Measurements from ENCODE around the gene CA10. TPM values are rescaled to one million over a fixed set of nuclear protein-coding genes. Genes with fewer than 3 reads are reported as not detected.

CA10 gene
- total and polyA plus RNA-seq, 2 of the 4 experiments (the other 2 are of a cell fraction), result not detected

DNA sequence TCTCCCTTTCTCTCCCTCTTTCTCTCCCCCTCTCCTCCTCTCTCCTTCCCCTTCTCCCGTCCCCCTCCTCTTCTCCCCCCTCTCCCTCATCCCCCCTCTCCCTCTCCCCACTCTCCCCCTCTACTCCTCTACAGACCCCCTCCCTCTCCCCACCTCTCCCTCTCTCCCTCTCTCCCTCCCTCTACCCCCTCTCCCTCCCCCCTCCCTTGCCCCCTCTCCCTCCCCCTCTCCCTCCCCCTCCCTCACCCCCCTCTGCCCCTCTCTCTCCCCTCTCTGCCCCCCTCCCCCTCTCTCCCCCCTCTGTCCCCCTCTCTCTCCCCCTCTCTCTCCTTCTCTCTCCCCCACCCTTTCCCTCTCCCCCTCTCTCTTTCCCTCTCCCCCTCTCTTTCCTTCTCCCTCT, 545.3 kb downstream of the CA10 start:
- TF ChIP-seq FOS (IDR thresholded peaks at IDR 0.05; ENCODE audit: low read depth, low read length) (no peak), RCOR1 (IDR thresholded peaks at IDR 0.05; ENCODE audit: insufficient replicate concordance, low read length) (no peak), RFX5 (IDR thresholded peaks at IDR 0.05; ENCODE audit: low read depth, low read length) (no peak), POLR2A (IDR thresholded peaks at IDR 0.05; ENCODE audit: low read depth, low read length) (no peak), MAFK (IDR thresholded peaks at IDR 0.05; ENCODE audit: low read depth, low read length) (no peak), CHD1 (IDR thresholded peaks at IDR 0.05; ENCODE audit: low read depth, low read length) (no peak), NFE2L2 (IDR thresholded peaks at IDR 0.05; ENCODE audit: low read depth, low read length) (no peak), MXI1 (IDR thresholded peaks at IDR 0.05; ENCODE audit: borderline replicate concordance, low read depth, low read length) (no peak), CEBPB (IDR thresholded peaks at IDR 0.05; ENCODE audit: low read depth, low read length) (no peak), SMC3 (IDR thresholded peaks at IDR 0.05; ENCODE audit: low read depth, low read length) (no peak)
- TF ChIP-seq, protein P1, sequence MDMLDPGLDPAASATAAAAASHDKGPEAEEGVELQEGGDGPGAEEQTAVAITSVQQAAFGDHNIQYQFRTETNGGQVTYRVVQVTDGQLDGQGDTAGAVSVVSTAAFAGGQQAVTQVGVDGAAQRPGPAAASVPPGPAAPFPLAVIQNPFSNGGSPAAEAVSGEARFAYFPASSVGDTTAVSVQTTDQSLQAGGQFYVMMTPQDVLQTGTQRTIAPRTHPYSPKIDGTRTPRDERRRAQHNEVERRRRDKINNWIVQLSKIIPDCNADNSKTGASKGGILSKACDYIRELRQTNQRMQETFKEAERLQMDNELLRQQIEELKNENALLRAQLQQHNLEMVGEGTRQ (IDR thresholded peaks at IDR 0.05; ENCODE audit: low read depth, low read length), result no peak
- TF ChIP-seq, protein P2, sequence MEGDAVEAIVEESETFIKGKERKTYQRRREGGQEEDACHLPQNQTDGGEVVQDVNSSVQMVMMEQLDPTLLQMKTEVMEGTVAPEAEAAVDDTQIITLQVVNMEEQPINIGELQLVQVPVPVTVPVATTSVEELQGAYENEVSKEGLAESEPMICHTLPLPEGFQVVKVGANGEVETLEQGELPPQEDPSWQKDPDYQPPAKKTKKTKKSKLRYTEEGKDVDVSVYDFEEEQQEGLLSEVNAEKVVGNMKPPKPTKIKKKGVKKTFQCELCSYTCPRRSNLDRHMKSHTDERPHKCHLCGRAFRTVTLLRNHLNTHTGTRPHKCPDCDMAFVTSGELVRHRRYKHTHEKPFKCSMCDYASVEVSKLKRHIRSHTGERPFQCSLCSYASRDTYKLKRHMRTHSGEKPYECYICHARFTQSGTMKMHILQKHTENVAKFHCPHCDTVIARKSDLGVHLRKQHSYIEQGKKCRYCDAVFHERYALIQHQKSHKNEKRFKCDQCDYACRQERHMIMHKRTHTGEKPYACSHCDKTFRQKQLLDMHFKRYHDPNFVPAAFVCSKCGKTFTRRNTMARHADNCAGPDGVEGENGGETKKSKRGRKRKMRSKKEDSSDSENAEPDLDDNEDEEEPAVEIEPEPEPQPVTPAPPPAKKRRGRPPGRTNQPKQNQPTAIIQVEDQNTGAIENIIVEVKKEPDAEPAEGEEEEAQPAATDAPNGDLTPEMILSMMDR (conservative IDR thresholded peaks at IDR 0.05; ENCODE audit: low read depth, low read length), result no peak
- TF ChIP-seq, protein P3, sequence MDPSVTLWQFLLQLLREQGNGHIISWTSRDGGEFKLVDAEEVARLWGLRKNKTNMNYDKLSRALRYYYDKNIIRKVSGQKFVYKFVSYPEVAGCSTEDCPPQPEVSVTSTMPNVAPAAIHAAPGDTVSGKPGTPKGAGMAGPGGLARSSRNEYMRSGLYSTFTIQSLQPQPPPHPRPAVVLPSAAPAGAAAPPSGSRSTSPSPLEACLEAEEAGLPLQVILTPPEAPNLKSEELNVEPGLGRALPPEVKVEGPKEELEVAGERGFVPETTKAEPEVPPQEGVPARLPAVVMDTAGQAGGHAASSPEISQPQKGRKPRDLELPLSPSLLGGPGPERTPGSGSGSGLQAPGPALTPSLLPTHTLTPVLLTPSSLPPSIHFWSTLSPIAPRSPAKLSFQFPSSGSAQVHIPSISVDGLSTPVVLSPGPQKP (IDR thresholded peaks at IDR 0.05; ENCODE audit: borderline replicate concordance, low read depth, low read length), result no peak
- no peak overlapping the region for H2BK5ac ChIP-seq (ENCODE audit: low read depth, low read length, poor library complexity, severe bottlenecking)
- H4K20me1 ChIP-seq (ENCODE audit: insufficient read depth, low read length), result no peaks in the 10 kb centered on the region
- ATAC-seq (ENCODE audit: low read depth), result no peak
- no TSS peak for BruUV-seq (replicated peaks)
- CTCF ChIA-PET, result no interaction called here
- H3K23ac ChIP-seq (ENCODE audit: low read depth, low read length), result no peak overlapping the region
- H2BK120ac ChIP-seq (ENCODE audit: low read depth, low read length), result no peak overlapping the region
- H2BK15ac ChIP-seq (ENCODE audit: low read depth, low read length), result no peak overlapping the region
- H3K9ac ChIP-seq (ENCODE audit: low read depth, low read length), result no peak overlapping the region
- H3K27me3 ChIP-seq (ENCODE audit: control insufficient read depth, insufficient read depth, low read length), result no peaks in the 10 kb centered on the region
- 100% methylated on average over 1 of the region's 1 CpG; no CpG with 5 or more reads in 1 of the 2 experiments for WGBS, 2 experiments (ENCODE audit: extremely low coverage in 2 of 2, insufficient read length in 1 of 2)
- no peak overlapping the region for H2BK20ac ChIP-seq (ENCODE audit: low read depth, low read length)
- DNase-seq, result no peak
- dilution Hi-C loops (cut with HindIII; ENCODE audit: low sequenced_read_pairs, unreplicated experiment) (no loop called here), in situ Hi-C loops (cut with MboI; ENCODE audit: low sequenced_read_pairs) (no loop called here), intact Hi-C loops (cut with micrococcal nuclease) (no loop called here)
- no peak overlapping the region for H2AK9ac ChIP-seq (replicated peaks; ENCODE audit: low read depth, low read length, poor library complexity)
- no peak overlapping the region for H3K4me2 ChIP-seq (ENCODE audit: low read depth, low read length)
- no peak overlapping the region for H2AK5ac ChIP-seq (ENCODE audit: low read depth, low read length)
- H3K9me1 ChIP-seq (ENCODE audit: insufficient read depth, low read length), result no peaks in the 10 kb centered on the region
- no peak overlapping the region for H4K5ac ChIP-seq (ENCODE audit: low read depth, low read length)
- peaks cover 11% of the 10 kb centered on the region for H3K9me3 ChIP-seq (ENCODE audit: control insufficient read depth, insufficient read depth, low read length)
- H3K79me1 ChIP-seq (ENCODE audit: low read depth in 1 of 2, low read length in 2 of 2), result no peaks in the 10 kb centered on the region
- H2AFZ ChIP-seq (replicated peaks; ENCODE audit: low read length, poor library complexity), result no peak overlapping the region
- H3K36me3 ChIP-seq (ENCODE audit: control insufficient read depth, insufficient read depth, low read length), result no peaks in the 10 kb centered on the region
- POLR2A ChIA-PET (ENCODE audit: unreplicated experiment), result no interaction called here
- no peak overlapping the region for H4K91ac ChIP-seq (ENCODE audit: insufficient read depth, low read depth, low read length)
- no peak overlapping the region for H4K8ac ChIP-seq (ENCODE audit: low read depth in 2 of 2, low read length in 2 of 2)
- H3K56ac ChIP-seq (ENCODE audit: extremely low read depth, insufficient read depth, low read length), result no peak overlapping the region
- no peak overlapping the region for H3K14ac ChIP-seq (replicated peaks; ENCODE audit: low read depth, low read length)
- H3K4me1 ChIP-seq (ENCODE audit: control insufficient read depth, insufficient read depth, low read length), result no peaks in the 10 kb centered on the region
- H3K27ac ChIP-seq (ENCODE audit: insufficient read depth, low read length), result no peak overlapping the region
- H3K4me3 ChIP-seq (ENCODE audit: insufficient read depth, low read depth, low read length), result no peak overlapping the region
- H3K18ac ChIP-seq (ENCODE audit: low read depth, low read length), result no peak overlapping the region
- H3K4ac ChIP-seq (ENCODE audit: low read depth, low read length), result no peak overlapping the region
